ENCODE data around the gene CAPN14. TPM values are rescaled to one million over a fixed set of nuclear protein-coding genes. Genes with fewer than 3 reads are reported as not detected.
A peak's percentile ranks its signal among the peaks of the same experiment; 100 is the strongest.

The CAPN14 gene
- 0.10 TPM for polyA plus RNA-seq (2012; ENCODE audit: low read depth, missing spikeins)

GRCh38 chr2:31217465-31218200 is at the start of gene CAPN14:
CAPN14 (minus strand) TSS chr2:31217515; CDS start chr2:31205447, 12,068 bp downstream.
- peak; percentile 43 for FAIRE-seq
- no peak for DNase-seq (ENCODE audit: insufficient read length, low spot score)
- no peak for TF ChIP-seq POLR2AphosphoS5 (IDR thresholded peaks at IDR 0.05; ENCODE audit: low read depth, low read length)
- TF ChIP-seq TAF1 (IDR thresholded peaks at IDR 0.05; ENCODE audit: low read depth, low read length) = no peak
- no peak for TF ChIP-seq PAX5 (IDR thresholded peaks at IDR 0.05; ENCODE audit: insufficient read depth, low read length, severe bottlenecking)
- TF ChIP-seq POU2F2 (IDR thresholded peaks at IDR 0.05; ENCODE audit: low read depth, low read length) = no peak
- TF ChIP-seq SPI1 (IDR thresholded peaks at IDR 0.05; ENCODE audit: low read depth, low read length) = no peak
- TF ChIP-seq POLR2A (IDR thresholded peaks at IDR 0.05; ENCODE audit: low read depth, low read length) = no peak

DNA sequence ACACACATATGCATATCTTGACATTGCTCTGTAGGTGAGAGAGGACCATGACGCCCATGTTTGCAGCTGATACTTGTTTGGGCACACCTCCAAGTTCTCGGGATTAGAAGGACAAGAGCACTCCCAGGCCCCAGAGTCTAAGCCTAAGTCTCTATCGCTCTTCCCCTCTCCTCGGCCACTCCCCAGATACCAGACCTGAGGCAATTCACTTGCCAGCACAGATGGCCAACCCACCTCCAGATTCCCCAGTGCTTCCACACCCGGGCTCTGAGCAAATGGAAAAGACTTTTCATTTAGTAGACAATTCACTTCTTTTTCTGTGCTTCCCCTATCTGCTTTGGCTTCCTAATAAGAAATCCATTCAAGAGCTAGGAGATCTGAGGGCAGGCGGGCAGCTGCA is 49.5 kb upstream of the CAPN14 start:
- TF ChIP-seq TAF1 (IDR thresholded peaks at IDR 0.05; ENCODE audit: low read depth, low read length) = no peak
- TF ChIP-seq SPI1 (IDR thresholded peaks at IDR 0.05; ENCODE audit: low read depth, low read length) = no peak
- TF ChIP-seq POLR2A (IDR thresholded peaks at IDR 0.05; ENCODE audit: low read depth, low read length) = no peak
- no peak for TF ChIP-seq POLR2AphosphoS5 (IDR thresholded peaks at IDR 0.05; ENCODE audit: low read depth, low read length)
- no peak for TF ChIP-seq POU2F2 (IDR thresholded peaks at IDR 0.05; ENCODE audit: low read depth, low read length)
- no peak for TF ChIP-seq PAX5 (IDR thresholded peaks at IDR 0.05; ENCODE audit: insufficient read depth, low read length, severe bottlenecking)
- FAIRE-seq (no peak), DNase-seq (ENCODE audit: insufficient read length, low spot score) (no peak)

DNA sequence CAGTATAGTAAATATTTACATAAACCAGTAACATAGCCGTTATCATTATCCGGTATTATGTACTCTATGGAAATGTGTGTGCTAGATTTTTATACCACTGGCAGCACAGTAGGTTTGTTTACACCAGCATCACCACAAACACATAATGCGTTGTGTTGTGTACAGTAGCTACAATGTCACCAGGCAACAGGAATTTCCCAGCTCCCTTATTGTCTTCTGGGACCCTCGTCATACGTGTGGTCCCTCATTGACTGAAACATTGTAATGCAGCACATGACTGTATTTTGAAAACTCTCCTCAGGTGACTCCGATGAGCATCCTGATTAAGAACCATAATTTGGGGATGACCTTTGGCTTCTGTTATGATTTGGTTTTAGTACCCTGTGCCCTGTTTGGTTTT is 47.9 kb upstream of the CAPN14 start:
- TF ChIP-seq SPI1 (IDR thresholded peaks at IDR 0.05; ENCODE audit: low read depth, low read length) (no peak), POLR2A (IDR thresholded peaks at IDR 0.05; ENCODE audit: low read depth, low read length) (no peak), TAF1 (IDR thresholded peaks at IDR 0.05; ENCODE audit: low read depth, low read length) (no peak), POU2F2 (IDR thresholded peaks at IDR 0.05; ENCODE audit: low read depth, low read length) (no peak), PAX5 (IDR thresholded peaks at IDR 0.05; ENCODE audit: insufficient read depth, low read length, severe bottlenecking) (no peak), POLR2AphosphoS5 (IDR thresholded peaks at IDR 0.05; ENCODE audit: low read depth, low read length) (no peak)
- FAIRE-seq (no peak), DNase-seq (ENCODE audit: insufficient read length, low spot score) (no peak)

- FAIRE-seq = peak; percentile 62
Measured at GRCh38 chr2:31263636-31264190, 46.4 kb upstream of the CAPN14 start.

DNA sequence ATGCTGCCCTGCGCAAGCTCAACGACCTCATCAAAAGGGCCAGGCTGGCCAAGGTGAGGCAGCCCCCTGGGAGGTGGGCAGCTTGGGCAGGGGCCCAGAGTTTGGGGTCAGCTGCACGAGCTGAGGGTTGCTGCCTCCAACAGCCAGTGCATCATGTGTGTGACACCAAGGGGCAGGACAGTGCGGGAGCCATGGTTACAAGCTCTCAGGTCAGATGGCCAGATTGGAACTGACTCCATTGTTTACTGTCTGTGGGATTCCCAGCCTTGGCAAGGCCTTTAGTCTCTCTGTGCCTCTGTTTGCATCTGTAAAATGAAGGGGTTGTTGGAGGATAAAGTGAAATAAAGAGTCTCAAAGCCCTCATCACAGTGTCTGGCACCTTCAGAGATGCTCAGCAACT is 43.6 kb upstream of the CAPN14 start:
- no peak for TF ChIP-seq TAF1 (IDR thresholded peaks at IDR 0.05; ENCODE audit: low read depth, low read length)
- TF ChIP-seq SPI1 (IDR thresholded peaks at IDR 0.05; ENCODE audit: low read depth, low read length) = no peak
- TF ChIP-seq PAX5 (IDR thresholded peaks at IDR 0.05; ENCODE audit: insufficient read depth, low read length, severe bottlenecking) = no peak
- TF ChIP-seq POLR2AphosphoS5 (IDR thresholded peaks at IDR 0.05; ENCODE audit: low read depth, low read length) = no peak
- no peak for TF ChIP-seq POU2F2 (IDR thresholded peaks at IDR 0.05; ENCODE audit: low read depth, low read length)
- TF ChIP-seq POLR2A (IDR thresholded peaks at IDR 0.05; ENCODE audit: low read depth, low read length) = no peak
- FAIRE-seq (no peak), DNase-seq (ENCODE audit: insufficient read length, low spot score) (no peak)

More at GRCh38 chr2:31263636-31264190, 46.4 kb upstream of the CAPN14 start:
- DNase-seq (ENCODE audit: insufficient read length, low spot score) = no peak
- TF ChIP-seq POU2F2 (IDR thresholded peaks at IDR 0.05; ENCODE audit: low read depth, low read length) (no peak), PAX5 (IDR thresholded peaks at IDR 0.05; ENCODE audit: insufficient read depth, low read length, severe bottlenecking) (no peak), POLR2A (IDR thresholded peaks at IDR 0.05; ENCODE audit: low read depth, low read length) (no peak), TAF1 (IDR thresholded peaks at IDR 0.05; ENCODE audit: low read depth, low read length) (no peak), POLR2AphosphoS5 (IDR thresholded peaks at IDR 0.05; ENCODE audit: low read depth, low read length) (no peak), SPI1 (IDR thresholded peaks at IDR 0.05; ENCODE audit: low read depth, low read length) (no peak)

GRCh38 chr2:31259075-31259474 is 41.8 kb upstream of the CAPN14 start:
- FAIRE-seq (no peak), DNase-seq (ENCODE audit: insufficient read length, low spot score) (no peak)
- no peak for TF ChIP-seq SPI1 (IDR thresholded peaks at IDR 0.05; ENCODE audit: low read depth, low read length)
- no peak for TF ChIP-seq POLR2A (IDR thresholded peaks at IDR 0.05; ENCODE audit: low read depth, low read length)
- TF ChIP-seq POLR2AphosphoS5 (IDR thresholded peaks at IDR 0.05; ENCODE audit: low read depth, low read length) = no peak
- TF ChIP-seq POU2F2 (IDR thresholded peaks at IDR 0.05; ENCODE audit: low read depth, low read length) = no peak
- TF ChIP-seq TAF1 (IDR thresholded peaks at IDR 0.05; ENCODE audit: low read depth, low read length) = no peak

- DNase-seq (ENCODE audit: insufficient read length, low spot score) (peak; percentile 60), FAIRE-seq (peak; percentile 85)
- TF ChIP-seq SPI1 (IDR thresholded peaks at IDR 0.05; ENCODE audit: low read depth, low read length) (no peak), PAX5 (IDR thresholded peaks at IDR 0.05; ENCODE audit: insufficient read depth, low read length, severe bottlenecking) (no peak), POLR2AphosphoS5 (IDR thresholded peaks at IDR 0.05; ENCODE audit: low read depth, low read length) (no peak), TAF1 (IDR thresholded peaks at IDR 0.05; ENCODE audit: low read depth, low read length) (no peak), POU2F2 (IDR thresholded peaks at IDR 0.05; ENCODE audit: low read depth, low read length) (no peak)
Measured at GRCh38 chr2:31258351-31258750, 41.0 kb upstream of the CAPN14 start.

GRCh38 chr2:31256611-31257382 is 39.5 kb upstream of the CAPN14 start:
- DNase-seq (ENCODE audit: insufficient read length, low spot score) (no peak), FAIRE-seq (no peak)
- TF ChIP-seq POLR2AphosphoS5 (IDR thresholded peaks at IDR 0.05; ENCODE audit: low read depth, low read length) (no peak), SPI1 (IDR thresholded peaks at IDR 0.05; ENCODE audit: low read depth, low read length) (no peak), PAX5 (IDR thresholded peaks at IDR 0.05; ENCODE audit: insufficient read depth, low read length, severe bottlenecking) (no peak), POLR2A (IDR thresholded peaks at IDR 0.05; ENCODE audit: low read depth, low read length) (no peak), TAF1 (IDR thresholded peaks at IDR 0.05; ENCODE audit: low read depth, low read length) (no peak), POU2F2 (IDR thresholded peaks at IDR 0.05; ENCODE audit: low read depth, low read length) (no peak)

Measured in GM12891 (cell line).